H9 (cell line): ENCODE results near the gene C4orf36. TPM values are rescaled to one million over a fixed set of nuclear protein-coding genes. Genes with fewer than 3 reads are reported as not detected.

Source experiments
- DNase-seq: peaks from one replicate; pipeline ENCODE4 v3.0.0-alpha.2; 2017
- H2AFZ ChIP-seq: one replicate; pipeline ENCODE4 v1.6.1; 2013; ENCODE audit warnings: mild to moderate bottlenecking, low read length, control low read depth, moderate library complexity
- H2AK5ac ChIP-seq: 2 replicates; pipeline ENCODE4 v1.6.1; 2013; ENCODE audit warnings: low read length, control low read depth, mixed read lengths; ENCODE audit not compliant: insufficient read length
- H2BK120ac ChIP-seq: one replicate; pipeline ENCODE4 v1.6.1; 2013; ENCODE audit warnings: low read depth, mild to moderate bottlenecking, low read length, control low read depth, inconsistent platforms; ENCODE audit not compliant: poor library complexity, severe bottlenecking
- H2BK12ac ChIP-seq: 2 replicates; pipeline ENCODE4 v1.6.1; 2013; ENCODE audit warnings: low read length, control low read depth, mixed read lengths, low read depth; ENCODE audit not compliant: insufficient read length
- H2BK15ac ChIP-seq: 2 replicates; pipeline ENCODE4 v1.6.1; 2013; ENCODE audit warnings: low read depth, low read length, control low read depth
- H2BK20ac ChIP-seq: one replicate; pipeline ENCODE4 v1.6.1; 2013; ENCODE audit warnings: low read depth, mild to moderate bottlenecking, low read length, control low read depth, inconsistent platforms; ENCODE audit not compliant: poor library complexity, severe bottlenecking
- H2BK5ac ChIP-seq: 2 replicates; pipeline ENCODE4 v1.6.1; 2013; ENCODE audit warnings: low read length, control low read depth, mixed read lengths; ENCODE audit not compliant: insufficient read length
- H3K14ac ChIP-seq: 2 replicates; pipeline ENCODE4 v1.6.1; 2013; ENCODE audit warnings: low read length, control low read depth; ENCODE audit not compliant: insufficient read depth
- H3K18ac ChIP-seq: 2 replicates; pipeline ENCODE4 v1.6.1; 2013; ENCODE audit warnings: low read depth, mild to moderate bottlenecking, mixed read lengths, low read length, control low read depth; ENCODE audit not compliant: insufficient read length
- H3K23ac ChIP-seq: 2 replicates; pipeline ENCODE4 v1.6.1; 2013; ENCODE audit warnings: low read length, control low read depth, mixed read lengths, low read depth; ENCODE audit not compliant: insufficient read length
- H3K23me2 ChIP-seq: 2 replicates; pipeline ENCODE4 v1.6.1; 2013; ENCODE audit warnings: low read depth, mild to moderate bottlenecking, mixed read lengths, low read length, control low read depth; ENCODE audit not compliant: insufficient read length, poor library complexity, severe bottlenecking
- H3K27ac ChIP-seq: 2 replicates; pipeline ENCODE4 v1.5.1; 2013; ENCODE audit warnings: low read length, control low read depth, mixed read lengths, low read depth; ENCODE audit not compliant: insufficient read length
- H3K27me3 ChIP-seq: 2 replicates; pipeline ENCODE4 v1.6.1; 2013; ENCODE audit warnings: low read length, control low read depth, inconsistent platforms; ENCODE audit not compliant: insufficient read depth
- H3K4ac ChIP-seq: 2 replicates; pipeline ENCODE4 v1.6.1; 2013; ENCODE audit warnings: low read depth, mild to moderate bottlenecking, control low read depth, inconsistent platforms, low read length, moderate library complexity
- H3K4me1 ChIP-seq: 2 replicates; pipeline ENCODE4 v1.6.1; 2013; ENCODE audit warnings: low read length, control low read depth, inconsistent platforms; ENCODE audit not compliant: insufficient read depth
- H3K4me2 ChIP-seq: 2 replicates; pipeline ENCODE4 v1.6.1; 2013; ENCODE audit warnings: low read length, control low read depth, mixed read lengths; ENCODE audit not compliant: insufficient read length, insufficient read depth
- H3K56ac ChIP-seq: 2 replicates; pipeline ENCODE4 v1.6.1; 2013; ENCODE audit warnings: low read depth, mild to moderate bottlenecking, mixed read lengths, low read length, control low read depth; ENCODE audit not compliant: insufficient read length
- H3K79me1 ChIP-seq: 2 replicates; pipeline ENCODE4 v1.6.1; 2013; ENCODE audit warnings: low read depth, mild to moderate bottlenecking, moderate library complexity, low read length, control low read depth, inconsistent platforms; ENCODE audit not compliant: insufficient read depth, poor library complexity, severe bottlenecking
- H3K79me2 ChIP-seq: 2 replicates; pipeline ENCODE4 v1.6.1; 2013; ENCODE audit warnings: low read length, control low read depth, inconsistent platforms; ENCODE audit not compliant: insufficient read depth
- H3K9ac ChIP-seq: 2 replicates; pipeline ENCODE4 v1.6.1; 2013; ENCODE audit warnings: low read length, control low read depth, mixed read lengths; ENCODE audit not compliant: insufficient read length; ENCODE audit errors: extremely low read depth
- H3K9me3 ChIP-seq: one replicate; pipeline ENCODE4 v1.6.1; 2013; ENCODE audit warnings: low read depth, low read length, inconsistent platforms; ENCODE audit not compliant: control insufficient read depth
- H3T11ph ChIP-seq: one replicate; pipeline ENCODE4 v1.6.1; 2013; ENCODE audit warnings: mild to moderate bottlenecking, low read length, control low read depth, inconsistent platforms
- H4K20me1 ChIP-seq: one replicate; pipeline ENCODE4 v1.6.1; 2013; ENCODE audit not compliant: control insufficient read depth, insufficient read length, insufficient read depth
- H4K5ac ChIP-seq: 2 replicates; pipeline ENCODE4 v1.6.1; 2013; ENCODE audit warnings: low read depth, mild to moderate bottlenecking, mixed read lengths, low read length, control low read depth; ENCODE audit not compliant: insufficient read length
- H4K8ac ChIP-seq: replicated peaks from 2 replicates; pipeline ENCODE4 v1.6.1; 2013; ENCODE audit warnings: low read length, control low read depth, mixed read lengths, low read depth; ENCODE audit not compliant: insufficient read length
- H4K91ac ChIP-seq: 2 replicates; pipeline ENCODE4 v1.6.1; 2013; ENCODE audit warnings: low read depth, mild to moderate bottlenecking, moderate library complexity, mixed read lengths, low read length, control low read depth; ENCODE audit not compliant: insufficient read length
- H3K27ac Mint-ChIP-seq, 3 experiments: 2 replicates in 2 of 3; 3 replicates in 1 of 3; pipeline ENCODE4 v1.8.0; 2020 to 2021; ENCODE audit warnings: mixed read lengths in 3 of 3, mild to moderate bottlenecking in 1 of 3, moderate library complexity in 1 of 3
- H3K27me3 Mint-ChIP-seq: 2 replicates; pipeline ENCODE4 v1.8.0; 2021; ENCODE audit warnings: low read depth, mild to moderate bottlenecking, moderate library complexity, mixed read lengths
- H3K36me3 Mint-ChIP-seq, 3 experiments: 2 replicates in 2 of 3; 3 replicates in 1 of 3; pipeline ENCODE4 v1.8.0; 2020 to 2021; ENCODE audit warnings: low read depth in 3 of 3, mixed read lengths in 3 of 3; ENCODE audit not compliant: insufficient read depth in 1 of 3
- H3K4me1 Mint-ChIP-seq, 2 experiments: 2 replicates each; pipeline ENCODE4 v1.8.0; 2020; ENCODE audit warnings: mixed read lengths in 2 of 2
- H3K4me3 Mint-ChIP-seq, 2 experiments: 2 replicates in 1 of 2; 3 replicates in 1 of 2; pipeline ENCODE4 v1.8.0; 2020 to 2021; ENCODE audit warnings: mild to moderate bottlenecking in 2 of 2, mixed read lengths in 2 of 2, moderate library complexity in 1 of 2
- H3K9me3 Mint-ChIP-seq, 2 experiments: 2 replicates in 1 of 2; 3 replicates in 1 of 2; pipeline ENCODE4 v1.8.0; 2020; ENCODE audit warnings: mild to moderate bottlenecking in 2 of 2, mixed read lengths in 2 of 2, moderate library complexity in 1 of 2
- CTCF ChIP-seq: fragments of 200-600 bp; sonication (generic); conservative IDR thresholded peaks from 3 replicates; pipeline ENCODE4 v1.8.0; 2021; ENCODE audit warnings: antibody characterized with exemption, mild to moderate bottlenecking
- WGBS: extraction: QIAGEN DNeasy Blood & Tissue Kit; methylation state at CpG from one replicate; pipeline ENCODE4 v1.1.7; 2013; ENCODE audit warnings: missing lambda C conversion rate, low lambda C conversion rate, mixed read lengths; ENCODE audit not compliant: insufficient read length; ENCODE audit errors: extremely low coverage; 5-methylcytosine and 5-hydroxymethylcytosine counted together
- total RNA-seq: library from RNA; stranded (reverse); gene quantifications from 2 replicates; pipeline ENCODE4 v1.2.1, GENCODE V29; 2021

The C4orf36 gene
- total RNA-seq, 1 experiment from 2014 or later = 2.2 TPM

GRCh38 chr4:86934147-86934770 is 42.0 kb upstream of the C4orf36 start:
- H3K4me2 ChIP-seq = peak overlapping the region; percentile 93
- Mint-ChIP-seq H3K27ac (peak overlapping the region; percentile 20 to 94 (median 93); a peak in 6 of 7 replicates), H3K4me1 (peaks cover 26 to 32% of the 10 kb centered on the region in 2 experiments), H3K36me3 (peaks cover 0 to 2% (median 0%) of the 10 kb centered on the region in 3 experiments; a peak in 2 of 7 replicates), H3K4me3 (peak overlapping the region; percentile 79 to 85), H3K27me3 (no peaks in the 10 kb centered on the region), H3K9me3 (no peaks in the 10 kb centered on the region)
- H2BK15ac ChIP-seq = no peak overlapping the region
- no peak overlapping the region for H4K91ac ChIP-seq
- peak overlapping the region; percentile 1 for H2AFZ ChIP-seq
- no peaks in the 10 kb centered on the region for H3K9me3 ChIP-seq
- no peak for TF ChIP-seq CTCF
- H3K23ac ChIP-seq = no peak overlapping the region
- no peak overlapping the region for H4K8ac ChIP-seq
- H3K56ac ChIP-seq = no peak overlapping the region
- H3K79me1 ChIP-seq = no peaks in the 10 kb centered on the region
- no peak overlapping the region for H4K5ac ChIP-seq
- no peak overlapping the region for H3K27ac ChIP-seq
- H2BK20ac ChIP-seq = no peak overlapping the region
- H3K27me3 ChIP-seq = no peaks in the 10 kb centered on the region
- H2BK5ac ChIP-seq = no peak overlapping the region
- no peaks in the 10 kb centered on the region for H3K4me1 ChIP-seq
- no peak overlapping the region for H3K4ac ChIP-seq
- H3K23me2 ChIP-seq = peaks cover 15% of the 10 kb centered on the region
- H2BK12ac ChIP-seq = no peak overlapping the region
- DNase-seq = no peak
- no peak overlapping the region for H3K14ac ChIP-seq
- no peak overlapping the region for H2AK5ac ChIP-seq
- H3T11ph ChIP-seq = no peak overlapping the region
- WGBS = no CpG with 5 or more reads among the region's 15 CpGs
- H3K18ac ChIP-seq = no peak overlapping the region
- peaks cover 15% of the 10 kb centered on the region for H3K79me2 ChIP-seq
- H3K9ac ChIP-seq = peak overlapping the region; percentile 62
- no peaks in the 10 kb centered on the region for H4K20me1 ChIP-seq
- no peak overlapping the region for H2BK120ac ChIP-seq
